Breast epithelium (tissue), 3 donors: ENCODE measurements around the gene CAMKK1.

Experiments used
- CTCF ChIP-seq, 3 donors: fragments of 450-650 bp; IDR thresholded peaks; one replicate each; pipeline ENCODE4 v1.5.1; 2016 to 2017; ENCODE audit warnings: antibody characterized with exemption in 3 of 3, mild to moderate bottlenecking in 3 of 3, moderate library complexity in 3 of 3
- POLR2A ChIP-seq: fragments of 450-650 bp; IDR thresholded peaks from one replicate; pipeline ENCODE4 v1.6.1; 2016; ENCODE audit warnings: antibody characterized with exemption, mild to moderate bottlenecking, moderate library complexity

DNA sequence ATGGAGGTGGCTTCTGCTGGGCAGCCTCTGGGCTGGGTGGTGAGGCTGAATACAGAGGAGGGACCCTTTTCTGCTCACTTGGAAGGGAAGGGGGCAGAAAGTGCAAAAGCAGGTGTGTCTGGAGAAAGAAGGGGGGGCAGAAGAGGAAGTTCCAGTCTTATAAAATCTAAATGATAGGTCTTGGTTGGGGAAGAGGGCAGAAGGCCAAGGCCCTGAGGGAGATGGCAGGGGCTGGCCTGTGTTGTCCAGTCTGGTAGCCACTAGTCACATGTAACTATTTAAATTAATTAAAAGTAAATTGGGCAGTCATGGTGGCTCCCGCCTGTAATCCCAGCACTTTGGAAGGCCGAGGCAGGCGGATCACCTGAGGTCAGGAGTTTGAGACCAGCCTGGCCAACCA is 2.5 kb upstream of the CAMKK1 start:
- TF ChIP-seq CTCF (IDR thresholded peaks at IDR 0.05) (no peak), POLR2A (no peak)
